CD4-positive, alpha-beta memory T cell (primary cell): ENCODE data around the gene CTNND2. TPM values are rescaled to one million over a fixed set of nuclear protein-coding genes. Genes with fewer than 3 reads are reported as not detected.

ENCODE experiments used
- CTCF ChIA-PET: fragments of 350-600 bp; sonication (Branson Sonifier 250); formaldehyde crosslinking; loops from one replicate; lab custom pipeline; 2021; ENCODE audit warnings: inconsistent platforms; ENCODE audit not compliant: partially characterized antibody; lab: Charles Lee
- POLR2A ChIA-PET: fragments of 350-600 bp; sonication (Branson Sonifier 250); formaldehyde crosslinking; loops from one replicate; lab custom pipeline; 2021; ENCODE audit not compliant: partially characterized antibody; lab: Charles Lee
- DNase-seq, 5 donors: peaks; one replicate each; pipeline versions ENCODE4 v3.0.0 to v3.0.0-alpha.2; 2020 to 2022; ENCODE audit warnings: mixed read lengths in 1 of 5
- H3K27ac ChIP-seq: one replicate; pipeline ENCODE4 v1.7.0; 2013; ENCODE audit warnings: low read depth, low read length
- H3K27me3 ChIP-seq: 2 replicates; pipeline ENCODE4 v1.7.0; 2013; ENCODE audit warnings: mild to moderate bottlenecking, low read length, moderate library complexity; ENCODE audit not compliant: insufficient read depth
- H3K36me3 ChIP-seq: 2 replicates; pipeline ENCODE4 v1.7.0; 2013; ENCODE audit warnings: mild to moderate bottlenecking, low read length, moderate library complexity; ENCODE audit not compliant: insufficient read depth
- H3K4me1 ChIP-seq: 2 replicates; pipeline ENCODE4 v1.7.0; 2013; ENCODE audit warnings: mild to moderate bottlenecking, low read length, moderate library complexity; ENCODE audit not compliant: insufficient read depth
- H3K4me3 ChIP-seq, 2 donors: one replicate each; pipeline ENCODE4 v1.7.0; 2013; ENCODE audit warnings: low read length in 2 of 2, mild to moderate bottlenecking in 1 of 2
- H3K9me3 ChIP-seq, 2 donors: one replicate each; pipeline ENCODE4 v1.7.0; 2013; ENCODE audit warnings: low read length in 2 of 2, control low read depth in 1 of 2; ENCODE audit not compliant: control insufficient read depth in 1 of 2
- H3K27ac Mint-ChIP-seq, 7 donors: one replicate each; pipeline ENCODE4 v1.8.0; 2020 to 2021; ENCODE audit warnings: mixed read lengths in 7 of 7, mild to moderate bottlenecking in 6 of 7, inconsistent platforms in 3 of 7, moderate library complexity in 3 of 7
- H3K27me3 Mint-ChIP-seq, 2 donors: one replicate each; pipeline ENCODE4 v1.8.0; 2020 to 2021; ENCODE audit warnings: mixed read lengths in 2 of 2
- H3K36me3 Mint-ChIP-seq, 2 donors: one replicate each; pipeline ENCODE4 v1.8.0; 2020 to 2021; ENCODE audit warnings: mixed read lengths in 2 of 2, inconsistent platforms in 1 of 2, mild to moderate bottlenecking in 1 of 2
- H3K4me1 Mint-ChIP-seq, 4 donors: one replicate each; pipeline ENCODE4 v1.8.0; 2020 to 2021; ENCODE audit warnings: mixed read lengths in 4 of 4, mild to moderate bottlenecking in 1 of 4
- H3K4me3 Mint-ChIP-seq, 8 donors: one replicate each; pipeline ENCODE4 v1.8.0; 2020 to 2021; ENCODE audit warnings: mixed read lengths in 8 of 8, mild to moderate bottlenecking in 7 of 8, moderate library complexity in 6 of 8, inconsistent platforms in 3 of 8
- H3K9me3 Mint-ChIP-seq, 8 donors: one replicate each; pipeline ENCODE4 v1.8.0; 2020 to 2021; ENCODE audit warnings: mixed read lengths in 8 of 8, mild to moderate bottlenecking in 5 of 8, inconsistent platforms in 3 of 8, moderate library complexity in 1 of 8
- intact Hi-C: fragments of 100-400 bp; cut with micrococcal nuclease; formaldehyde crosslinking; loops from one replicate; pipeline ENCODE4 v1.15.1; 2023
- polyA plus RNA-seq, 2 donors: library from polyadenylated mRNA; unstranded; fragments of 300-500 nt; fragmentation: Illumina TruSeq; gene quantifications; one replicate each; pipeline ENCODE4 v1.2.3, GENCODE V29; 2021
- total RNA-seq, 2 experiments: library from RNA; stranded (reverse); gene quantifications; one replicate each; pipeline ENCODE4 v1.2.3, GENCODE V29; 2021

The CTNND2 gene
- total and polyA plus RNA-seq, 4 experiments from 2014 or later, result 0.65 TPM; not detected in 3

- no peaks in the 10 kb centered on the region for H3K9me3 Mint-ChIP-seq
- H3K4me1 ChIP-seq, result no peaks in the 10 kb centered on the region
- H3K27me3 Mint-ChIP-seq, result peaks cover 0 to 4% of the 10 kb centered on the region in 2 donors
- H3K36me3 ChIP-seq, result no peaks in the 10 kb centered on the region
- no peaks in the 10 kb centered on the region for H3K36me3 Mint-ChIP-seq
- no peak overlapping the region for H3K4me3 ChIP-seq
- no peak overlapping the region for H3K27ac Mint-ChIP-seq
- H3K4me3 Mint-ChIP-seq, result no peak overlapping the region
- no peak for DNase-seq
- POLR2A ChIA-PET, result no interaction called here
- H3K9me3 ChIP-seq, result no peaks in the 10 kb centered on the region
- CTCF ChIA-PET, result interaction anchor here (0.7 kb wide), 1 partner anchor 12 kb away, joined by 3 read pairs; no protein-coding TSS in a partner anchor
- intact Hi-C loops, result no loop called here
- no peaks in the 10 kb centered on the region for H3K27me3 ChIP-seq
- H3K4me1 Mint-ChIP-seq, result no peaks in the 10 kb centered on the region
- H3K27ac ChIP-seq, result no peak overlapping the region
Measured at GRCh38 chr5:11396917-11397316, 507.3 kb downstream of the CTNND2 start.

GRCh38 chr5:11394933-11395332 is 509.3 kb downstream of the CTNND2 start:
- H3K36me3 Mint-ChIP-seq, result no peaks in the 10 kb centered on the region
- H3K27me3 ChIP-seq, result no peaks in the 10 kb centered on the region
- peaks cover 0 to 12% of the 10 kb centered on the region in 2 donors for H3K27me3 Mint-ChIP-seq
- no peak for DNase-seq
- POLR2A ChIA-PET, result no interaction called here
- H3K4me1 ChIP-seq, result no peaks in the 10 kb centered on the region
- H3K4me1 Mint-ChIP-seq, result no peaks in the 10 kb centered on the region
- intact Hi-C loops, result no loop called here
- no peak overlapping the region for H3K4me3 ChIP-seq
- H3K9me3 ChIP-seq, result no peaks in the 10 kb centered on the region
- no peaks in the 10 kb centered on the region for H3K36me3 ChIP-seq
- H3K27ac Mint-ChIP-seq, result no peak overlapping the region
- no peaks in the 10 kb centered on the region for H3K9me3 Mint-ChIP-seq
- CTCF ChIA-PET, result no interaction called here
- no peak overlapping the region for H3K27ac ChIP-seq
- no peak overlapping the region for H3K4me3 Mint-ChIP-seq

- POLR2A ChIA-PET, result no interaction called here
- H3K27me3 Mint-ChIP-seq, result peaks cover 3 to 22% of the 10 kb centered on the region in 2 donors
- DNase-seq, result no peak
- Histone ChIP-seq H3K9me3 (no peaks in the 10 kb centered on the region), H3K27me3 (no peaks in the 10 kb centered on the region), H3K4me1 (no peaks in the 10 kb centered on the region), H3K36me3 (no peaks in the 10 kb centered on the region), H3K4me3 (no peak overlapping the region), H3K27ac (no peak overlapping the region)
- intact Hi-C loops, result no loop called here
- H3K27ac Mint-ChIP-seq, result no peak overlapping the region
- H3K36me3 Mint-ChIP-seq, result no peaks in the 10 kb centered on the region
- H3K9me3 Mint-ChIP-seq, result peaks cover 0 to 3% (median 0%) of the 10 kb centered on the region in 8 donors
- H3K4me1 Mint-ChIP-seq, result peaks cover 2 to 11% (median 4%) of the 10 kb centered on the region in 4 donors
- CTCF ChIA-PET, result no interaction called here
- H3K4me3 Mint-ChIP-seq, result no peak overlapping the region
Measured at GRCh38 chr5:11390291-11390767, 513.9 kb downstream of the CTNND2 start.

- Mint-ChIP-seq H3K4me1 (peaks cover 7 to 20% (median 11%) of the 10 kb centered on the region in 4 donors), H3K27me3 (peaks cover 11 to 36% of the 10 kb centered on the region in 2 donors), H3K4me3 (no peak overlapping the region), H3K9me3 (peaks cover 0 to 3% (median 0%) of the 10 kb centered on the region in 8 donors), H3K36me3 (no peaks in the 10 kb centered on the region), H3K27ac (no peak overlapping the region)
- ChIA-PET CTCF (no interaction called here), POLR2A (no interaction called here)
- Histone ChIP-seq H3K4me1 (no peaks in the 10 kb centered on the region), H3K36me3 (no peaks in the 10 kb centered on the region), H3K27ac (no peak overlapping the region), H3K4me3 (no peak overlapping the region), H3K9me3 (no peaks in the 10 kb centered on the region), H3K27me3 (no peaks in the 10 kb centered on the region)
- intact Hi-C loops, result no loop called here
- no peak for DNase-seq
Measured at GRCh38 chr5:11387382-11387781, 516.9 kb downstream of the CTNND2 start.

GRCh38 chr5:11386398-11386797 is 517.8 kb downstream of the CTNND2 start:
- CTCF ChIA-PET, result interaction anchor here (1.0 kb wide), 1 partner anchor 12 kb away, joined by 5 read pairs; no protein-coding TSS in a partner anchor
- no peak overlapping the region for H3K27ac ChIP-seq
- DNase-seq, result no peak
- H3K36me3 Mint-ChIP-seq, result no peaks in the 10 kb centered on the region
- no peaks in the 10 kb centered on the region for H3K36me3 ChIP-seq
- H3K27me3 ChIP-seq, result no peaks in the 10 kb centered on the region
- H3K4me3 ChIP-seq, result no peak overlapping the region
- no peaks in the 10 kb centered on the region for H3K4me1 ChIP-seq
- no peaks in the 10 kb centered on the region for H3K9me3 ChIP-seq
- H3K9me3 Mint-ChIP-seq, result peaks cover 0 to 3% (median 0%) of the 10 kb centered on the region in 8 donors
- H3K27me3 Mint-ChIP-seq, result peaks cover 12 to 36% of the 10 kb centered on the region in 2 donors
- POLR2A ChIA-PET, result no interaction called here
- H3K4me1 Mint-ChIP-seq, result peaks cover 7 to 20% (median 11%) of the 10 kb centered on the region in 4 donors
- no peak overlapping the region for H3K27ac Mint-ChIP-seq
- peak overlapping the region in 1 of 8 donors; percentile 24 for H3K4me3 Mint-ChIP-seq
- intact Hi-C loops, result no loop called here

- Histone ChIP-seq H3K4me1 (no peaks in the 10 kb centered on the region), H3K4me3 (no peak overlapping the region), H3K9me3 (no peaks in the 10 kb centered on the region), H3K27ac (no peak overlapping the region), H3K27me3 (no peaks in the 10 kb centered on the region), H3K36me3 (no peaks in the 10 kb centered on the region)
- no peak for DNase-seq
- H3K4me3 Mint-ChIP-seq, result peak overlapping the region in 4 of 8 donors; percentile 13 to 57 (median 34)
- peaks cover 12 to 36% of the 10 kb centered on the region in 2 donors for H3K27me3 Mint-ChIP-seq
- ChIA-PET POLR2A (no interaction called here), CTCF (interaction anchor here (1.0 kb wide), 1 partner anchor 11 kb away, joined by 5 read pairs; no protein-coding TSS in a partner anchor)
- no peak overlapping the region for H3K27ac Mint-ChIP-seq
- no peaks in the 10 kb centered on the region for H3K36me3 Mint-ChIP-seq
- peaks cover 0 to 3% (median 0%) of the 10 kb centered on the region in 8 donors for H3K9me3 Mint-ChIP-seq
- intact Hi-C loops, result no loop called here
- peaks cover 7 to 20% (median 11%) of the 10 kb centered on the region in 4 donors for H3K4me1 Mint-ChIP-seq
Measured at GRCh38 chr5:11385901-11386293, 518.3 kb downstream of the CTNND2 start.

GRCh38 chr5:11385251-11385900 is 518.9 kb downstream of the CTNND2 start:
- POLR2A ChIA-PET, result no interaction called here

More at GRCh38 chr5:11385251-11385900, 518.9 kb downstream of the CTNND2 start:
- no peak overlapping the region for H3K4me3 ChIP-seq
- H3K27ac ChIP-seq, result no peak overlapping the region
- Mint-ChIP-seq H3K4me3 (peak overlapping the region in 6 of 8 donors; percentile 10 to 57 (median 30)), H3K27me3 (peaks cover 12 to 34% of the 10 kb centered on the region in 2 donors), H3K36me3 (no peaks in the 10 kb centered on the region), H3K4me1 (peaks cover 7 to 20% (median 11%) of the 10 kb centered on the region in 4 donors), H3K27ac (no peak overlapping the region), H3K9me3 (peaks cover 0 to 3% (median 0%) of the 10 kb centered on the region in 8 donors)
- H3K36me3 ChIP-seq, result no peaks in the 10 kb centered on the region
- intact Hi-C loops, result no loop called here
- H3K9me3 ChIP-seq, result no peaks in the 10 kb centered on the region
- no peaks in the 10 kb centered on the region for H3K27me3 ChIP-seq
- CTCF ChIA-PET, result no interaction called here
- DNase-seq, result no peak
- H3K4me1 ChIP-seq, result no peaks in the 10 kb centered on the region
